ENCODE results near the gene DENND2D.

- TF ChIP-seq CTCF (IDR thresholded peaks at IDR 0.05): no peak
- no peak for TF ChIP-seq EZH2 (IDR thresholded peaks at IDR 0.05; ENCODE audit: borderline replicate concordance, insufficient read depth, low read depth, low read length, poor library complexity, severe bottlenecking)
Observed at GRCh38 chr1:111214884-111215283, 14.4 kb upstream of the DENND2D start.

Data from B cell (primary cell).